GM18951 (cell line): ENCODE data around the gene SUMO2.
"Not testable (repeated sequence)": the region's sequence is repeated elsewhere in the genome, so short reads cannot be mapped to it uniquely, and the experiment has no call there.

Source experiments
- POLR2A ChIP-seq: IDR thresholded peaks from 4 replicates; pipeline ENCODE4 v1.6.1; 2011; ENCODE audit warnings: mild to moderate bottlenecking; ENCODE audit not compliant: insufficient read length, insufficient read depth; ENCODE audit errors: extremely low read depth
- in situ Hi-C: fragments of 300-500 bp; cut with MboI; formaldehyde crosslinking; loops from one replicate; pipeline ENCODE4 v1.12.0; 2022; ENCODE audit warnings: low sequenced_read_pairs, mixed read lengths, inconsistent platforms; ENCODE audit not compliant: unreplicated experiment

The SUMO2 gene

DNA sequence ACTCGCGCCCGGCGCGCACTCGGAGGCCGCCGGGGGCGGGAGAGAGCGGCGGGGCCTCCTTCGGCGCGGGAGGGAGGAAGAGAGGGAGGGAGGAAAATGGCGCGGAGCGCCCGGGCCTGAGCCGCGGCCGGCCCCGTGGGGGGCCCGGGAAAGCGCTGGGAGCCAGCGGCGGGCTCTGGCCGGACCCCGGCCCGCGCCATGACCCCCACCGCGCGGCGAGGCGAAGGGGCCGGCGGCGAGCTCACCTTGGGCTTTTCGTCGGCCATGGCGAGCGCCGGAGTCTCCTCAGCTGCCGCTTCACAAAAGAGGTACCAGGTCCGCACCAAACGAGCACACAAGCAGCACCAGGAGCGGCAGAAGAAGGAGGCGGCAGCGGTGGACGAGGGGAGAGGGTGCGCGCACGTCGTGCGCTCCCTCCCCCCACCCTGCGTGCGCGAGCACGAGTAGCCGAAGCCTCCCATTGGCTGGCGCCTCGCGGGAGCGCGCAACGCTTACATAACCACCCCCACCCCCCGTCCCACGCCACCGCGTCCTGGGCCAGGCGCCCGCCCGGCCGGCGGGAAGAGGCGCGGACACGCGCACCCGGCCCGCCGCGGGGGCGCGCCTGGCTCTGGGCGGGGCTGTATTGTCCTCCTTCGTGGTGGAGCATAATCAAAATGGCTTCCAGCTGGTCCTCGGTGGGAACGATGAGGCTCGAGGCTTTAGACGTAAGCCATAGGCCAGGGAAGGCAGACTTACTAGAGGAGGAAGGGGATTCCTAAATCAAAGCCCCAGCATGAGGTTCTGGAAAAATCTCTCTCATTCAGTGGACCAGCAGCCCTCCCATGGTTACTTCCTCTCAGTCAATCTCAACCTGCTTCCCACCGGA lies at the start of gene SUMO2:
SUMO2 (minus strand) TSS at position 391 of the 868 bp plus-strand sequence; CDS start at position 266, 125 bp downstream.
- in situ Hi-C loops, result no loop called here
- TF ChIP-seq POLR2A, result peak; percentile 70

GRCh38 chr17:75231741-75232464 lies 49.1 kb upstream of the SUMO2 start:
- in situ Hi-C loops, result no loop called here
- no peak for TF ChIP-seq POLR2A

GRCh38 chr17:75231071-75231470 lies 48.3 kb upstream of the SUMO2 start:
- in situ Hi-C loops, result no loop called here
- no peak for TF ChIP-seq POLR2A

DNA sequence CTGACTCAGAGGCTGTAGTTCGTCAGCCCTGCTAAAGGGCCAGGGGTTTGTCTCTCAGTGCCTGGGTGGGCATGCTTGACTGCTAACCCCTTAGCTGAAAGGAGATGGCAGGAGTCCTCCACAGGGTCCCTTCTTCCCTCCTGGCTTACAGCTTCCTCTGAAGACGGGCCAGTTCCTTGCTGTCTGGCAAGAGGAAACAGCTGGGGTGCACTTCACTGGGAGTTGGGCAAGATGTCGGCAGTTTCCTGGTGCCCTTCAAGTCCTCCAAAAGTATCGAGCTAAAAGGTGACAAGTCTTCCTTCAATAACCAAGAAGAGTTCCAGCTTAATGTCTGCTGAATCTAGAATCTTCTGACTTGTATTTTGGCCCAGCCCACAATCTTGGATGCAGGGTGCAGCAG lies 46.1 kb upstream of the SUMO2 start:
- TF ChIP-seq POLR2A, result no peak
- in situ Hi-C loops, result no loop called here

GRCh38 chr17:75228305-75228704 lies 45.5 kb upstream of the SUMO2 start:
- in situ Hi-C loops, result no loop called here

DNA sequence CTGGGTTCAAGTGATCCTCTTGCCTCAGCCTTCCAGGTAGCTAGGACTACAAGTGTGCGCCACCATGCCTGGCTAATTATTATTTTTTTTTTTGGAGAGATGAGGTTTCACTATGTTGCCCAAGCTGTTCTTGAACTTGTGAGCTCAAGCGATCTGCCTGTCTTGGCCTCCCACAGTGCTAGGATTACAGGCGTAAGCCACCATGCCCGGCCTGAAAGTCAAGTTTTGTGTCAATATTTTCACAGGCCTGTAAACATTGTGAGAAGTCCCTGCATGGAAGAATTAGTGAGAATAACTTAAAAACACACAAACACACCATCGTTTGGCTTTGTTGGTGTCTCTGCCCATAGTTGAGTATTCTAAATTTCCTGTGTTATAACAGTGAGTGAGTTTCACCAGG lies 45.0 kb upstream of the SUMO2 start:
- TF ChIP-seq POLR2A, result no peak
- in situ Hi-C loops, result no loop called here

More at GRCh38 chr17:75228305-75228704, 45.5 kb upstream of the SUMO2 start:
- TF ChIP-seq POLR2A, result no peak

- TF ChIP-seq POLR2A, result no peak
- in situ Hi-C loops, result no loop called here
These were observed 42.3 kb upstream of the SUMO2 start for GRCh38 chr17:75225016-75225415.

- TF ChIP-seq POLR2A, result no peak
- in situ Hi-C loops, result no loop called here
These were observed 37.1 kb upstream of the SUMO2 start for GRCh38 chr17:75219815-75220214.

- in situ Hi-C loops, result no loop called here
- TF ChIP-seq POLR2A, result no peak
These were observed 35.4 kb upstream of the SUMO2 start for GRCh38 chr17:75218131-75218530.

DNA sequence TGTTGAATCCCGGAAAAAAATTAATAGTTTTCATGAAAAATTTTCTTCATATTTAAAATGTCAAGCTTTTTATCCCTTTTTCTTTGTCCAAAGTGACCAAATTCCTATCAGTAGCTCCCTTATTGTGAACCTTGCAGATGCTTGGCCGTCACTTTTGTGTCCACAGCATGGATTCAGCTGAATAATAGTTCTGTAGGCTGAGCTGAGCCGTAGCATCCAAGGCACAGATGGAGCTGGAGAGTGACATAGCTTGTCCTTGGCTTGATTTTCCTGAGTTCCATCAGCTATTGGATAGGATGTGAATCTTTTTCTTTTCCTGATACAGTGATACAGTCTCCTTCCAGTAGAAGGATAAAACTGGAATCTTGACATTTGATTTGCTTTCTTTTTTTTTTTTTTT lies 26.3 kb upstream of the SUMO2 start:
- no peak for TF ChIP-seq POLR2A
- in situ Hi-C loops, result no loop called here

DNA sequence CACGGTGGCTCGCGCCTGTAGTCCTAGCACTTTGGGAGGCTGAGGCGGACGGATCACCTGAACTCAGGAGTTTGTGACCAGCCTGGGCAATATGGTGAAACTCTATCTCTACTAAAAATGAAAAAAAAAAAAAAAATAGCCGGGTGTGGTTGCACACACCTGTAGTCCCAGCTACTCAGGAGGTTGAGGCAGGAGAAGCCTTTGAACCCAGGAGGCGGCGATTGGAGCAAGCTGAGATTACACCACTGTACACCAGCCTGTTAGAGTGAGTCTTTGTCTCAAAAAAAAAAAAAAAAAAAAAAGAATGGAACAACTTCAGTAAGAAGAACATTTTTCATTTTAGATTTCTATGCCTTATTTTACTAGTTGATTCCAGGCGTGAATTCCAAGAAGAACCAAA lies 25.4 kb upstream of the SUMO2 start:
- no peak for TF ChIP-seq POLR2A
- in situ Hi-C loops, result no loop called here

GRCh38 chr17:75207760-75208159 lies 25.0 kb upstream of the SUMO2 start:
- in situ Hi-C loops, result no loop called here
- TF ChIP-seq POLR2A, result no peak

- in situ Hi-C loops, result not testable (repeated sequence)
These were observed 24.3 kb upstream of the SUMO2 start for GRCh38 chr17:75207050-75207407.

GRCh38 chr17:75205793-75206163 lies 23.0 kb upstream of the SUMO2 start:
- in situ Hi-C loops, result no loop called here
- no peak for TF ChIP-seq POLR2A
